Measurements from ENCODE around the gene KCNT2.

Gene KCNT2

GRCh38 chr1:196638466-196638865 lies 30.2 kb upstream of the KCNT2 start:
- H3K9ac ChIP-seq (ENCODE audit: low read depth in 1 of 2, low read length in 2 of 2), result no peak overlapping the region
- H3K27ac ChIP-seq (ENCODE audit: low read depth, low read length), result no peak overlapping the region
- H3K27me3 ChIP-seq (ENCODE audit: control insufficient read depth in 1 of 2, insufficient read depth in 2 of 2, low read length in 2 of 2), result no peaks in the 10 kb centered on the region
- no peaks in the 10 kb centered on the region for H3K36me3 ChIP-seq (ENCODE audit: control insufficient read depth in 1 of 2, insufficient read depth in 2 of 2, low read length in 2 of 2)
- no peaks in the 10 kb centered on the region for H3K4me1 ChIP-seq (ENCODE audit: control insufficient read depth in 1 of 2, insufficient read depth in 2 of 2, low read length in 2 of 2)
- no peak overlapping the region for H3K4me3 ChIP-seq (ENCODE audit: low read depth in 1 of 2, low read length in 2 of 2)
- no peaks in the 10 kb centered on the region for H3K9me3 ChIP-seq (ENCODE audit: control insufficient read depth in 1 of 2, low read length in 2 of 2)

GRCh38 chr1:196637606-196638005 lies 29.4 kb upstream of the KCNT2 start:
- no peak overlapping the region for H3K27ac ChIP-seq (ENCODE audit: low read depth, low read length)
- no peak overlapping the region for H3K9ac ChIP-seq (ENCODE audit: low read depth in 1 of 2, low read length in 2 of 2)
- H3K4me1 ChIP-seq (ENCODE audit: control insufficient read depth in 1 of 2, insufficient read depth in 2 of 2, low read length in 2 of 2), result no peaks in the 10 kb centered on the region
- H3K36me3 ChIP-seq (ENCODE audit: control insufficient read depth in 1 of 2, insufficient read depth in 2 of 2, low read length in 2 of 2), result no peaks in the 10 kb centered on the region
- H3K9me3 ChIP-seq (ENCODE audit: control insufficient read depth in 1 of 2, low read length in 2 of 2), result no peaks in the 10 kb centered on the region
- no peaks in the 10 kb centered on the region for H3K27me3 ChIP-seq (ENCODE audit: control insufficient read depth in 1 of 2, insufficient read depth in 2 of 2, low read length in 2 of 2)
- no peak overlapping the region for H3K4me3 ChIP-seq (ENCODE audit: low read depth in 1 of 2, low read length in 2 of 2)

- no peaks in the 10 kb centered on the region for H3K27me3 ChIP-seq (ENCODE audit: control insufficient read depth in 1 of 2, insufficient read depth in 2 of 2, low read length in 2 of 2)
- H3K9ac ChIP-seq (ENCODE audit: low read depth in 1 of 2, low read length in 2 of 2), result no peak overlapping the region
- H3K27ac ChIP-seq (ENCODE audit: low read depth, low read length), result no peak overlapping the region
- H3K36me3 ChIP-seq (ENCODE audit: control insufficient read depth in 1 of 2, insufficient read depth in 2 of 2, low read length in 2 of 2), result no peaks in the 10 kb centered on the region
- H3K9me3 ChIP-seq (ENCODE audit: control insufficient read depth in 1 of 2, low read length in 2 of 2), result peaks cover 0 to 6% of the 10 kb centered on the region in 2 donors
- H3K4me1 ChIP-seq (ENCODE audit: control insufficient read depth in 1 of 2, insufficient read depth in 2 of 2, low read length in 2 of 2), result no peaks in the 10 kb centered on the region
- H3K4me3 ChIP-seq (ENCODE audit: low read depth in 1 of 2, low read length in 2 of 2), result no peak overlapping the region
Measured at GRCh38 chr1:196628838-196629237, 20.6 kb upstream of the KCNT2 start.

GRCh38 chr1:196623079-196623478 lies 14.8 kb upstream of the KCNT2 start:
- Histone ChIP-seq H3K4me3 (ENCODE audit: low read depth in 1 of 2, low read length in 2 of 2) (no peak overlapping the region), H3K4me1 (ENCODE audit: control insufficient read depth in 1 of 2, insufficient read depth in 2 of 2, low read length in 2 of 2) (no peaks in the 10 kb centered on the region), H3K36me3 (ENCODE audit: control insufficient read depth in 1 of 2, insufficient read depth in 2 of 2, low read length in 2 of 2) (no peaks in the 10 kb centered on the region), H3K9ac (ENCODE audit: low read depth in 1 of 2, low read length in 2 of 2) (no peak overlapping the region), H3K9me3 (ENCODE audit: control insufficient read depth in 1 of 2, low read length in 2 of 2) (no peaks in the 10 kb centered on the region), H3K27ac (ENCODE audit: low read depth, low read length) (no peak overlapping the region), H3K27me3 (ENCODE audit: control insufficient read depth in 1 of 2, insufficient read depth in 2 of 2, low read length in 2 of 2) (no peaks in the 10 kb centered on the region)

GRCh38 chr1:196619721-196620120 lies 11.5 kb upstream of the KCNT2 start:
- no peaks in the 10 kb centered on the region for H3K27me3 ChIP-seq (ENCODE audit: control insufficient read depth in 1 of 2, insufficient read depth in 2 of 2, low read length in 2 of 2)
- no peak overlapping the region for H3K9ac ChIP-seq (ENCODE audit: low read depth in 1 of 2, low read length in 2 of 2)
- no peaks in the 10 kb centered on the region for H3K36me3 ChIP-seq (ENCODE audit: control insufficient read depth in 1 of 2, insufficient read depth in 2 of 2, low read length in 2 of 2)
- H3K4me1 ChIP-seq (ENCODE audit: control insufficient read depth in 1 of 2, insufficient read depth in 2 of 2, low read length in 2 of 2), result no peaks in the 10 kb centered on the region
- no peak overlapping the region for H3K27ac ChIP-seq (ENCODE audit: low read depth, low read length)
- H3K4me3 ChIP-seq (ENCODE audit: low read depth in 1 of 2, low read length in 2 of 2), result no peak overlapping the region
- no peaks in the 10 kb centered on the region for H3K9me3 ChIP-seq (ENCODE audit: control insufficient read depth in 1 of 2, low read length in 2 of 2)

GRCh38 chr1:196611873-196612272 lies 3.6 kb upstream of the KCNT2 start:
- Histone ChIP-seq H3K4me3 (ENCODE audit: low read depth in 1 of 2, low read length in 2 of 2) (no peak overlapping the region), H3K9ac (ENCODE audit: low read depth in 1 of 2, low read length in 2 of 2) (no peak overlapping the region), H3K36me3 (ENCODE audit: control insufficient read depth in 1 of 2, insufficient read depth in 2 of 2, low read length in 2 of 2) (no peaks in the 10 kb centered on the region), H3K27me3 (ENCODE audit: control insufficient read depth in 1 of 2, insufficient read depth in 2 of 2, low read length in 2 of 2) (peaks cover 9% of the 10 kb centered on the region in 2 donors), H3K9me3 (ENCODE audit: control insufficient read depth in 1 of 2, low read length in 2 of 2) (no peaks in the 10 kb centered on the region), H3K4me1 (ENCODE audit: control insufficient read depth in 1 of 2, insufficient read depth in 2 of 2, low read length in 2 of 2) (no peaks in the 10 kb centered on the region), H3K27ac (ENCODE audit: low read depth, low read length) (no peak overlapping the region)

GRCh38 chr1:196609370-196609737 lies 1.1 kb upstream of the KCNT2 start:
- no peaks in the 10 kb centered on the region for H3K36me3 ChIP-seq (ENCODE audit: control insufficient read depth in 1 of 2, insufficient read depth in 2 of 2, low read length in 2 of 2)
- H3K9ac ChIP-seq (ENCODE audit: low read depth in 1 of 2, low read length in 2 of 2), result no peak overlapping the region
- H3K27ac ChIP-seq (ENCODE audit: low read depth, low read length), result no peak overlapping the region
- peaks cover 9% of the 10 kb centered on the region in 2 donors for H3K27me3 ChIP-seq (ENCODE audit: control insufficient read depth in 1 of 2, insufficient read depth in 2 of 2, low read length in 2 of 2)
- H3K9me3 ChIP-seq (ENCODE audit: control insufficient read depth in 1 of 2, low read length in 2 of 2), result no peaks in the 10 kb centered on the region
- no peaks in the 10 kb centered on the region for H3K4me1 ChIP-seq (ENCODE audit: control insufficient read depth in 1 of 2, insufficient read depth in 2 of 2, low read length in 2 of 2)
- H3K4me3 ChIP-seq (ENCODE audit: low read depth in 1 of 2, low read length in 2 of 2), result peak overlapping the region in 1 of 2 donors; percentile 56

- H3K9me3 ChIP-seq (ENCODE audit: control insufficient read depth in 1 of 2, low read length in 2 of 2), result no peaks in the 10 kb centered on the region
- peaks cover 9% of the 10 kb centered on the region in 2 donors for H3K27me3 ChIP-seq (ENCODE audit: control insufficient read depth in 1 of 2, insufficient read depth in 2 of 2, low read length in 2 of 2)
- peak overlapping the region; percentile 5 to 6 for H3K9ac ChIP-seq (ENCODE audit: low read depth in 1 of 2, low read length in 2 of 2)
- H3K4me3 ChIP-seq (ENCODE audit: low read depth in 1 of 2, low read length in 2 of 2), result peak overlapping the region; percentile 56 to 58
- H3K27ac ChIP-seq (ENCODE audit: low read depth, low read length), result peak overlapping the region; percentile 14
- no peaks in the 10 kb centered on the region for H3K36me3 ChIP-seq (ENCODE audit: control insufficient read depth in 1 of 2, insufficient read depth in 2 of 2, low read length in 2 of 2)
- no peaks in the 10 kb centered on the region for H3K4me1 ChIP-seq (ENCODE audit: control insufficient read depth in 1 of 2, insufficient read depth in 2 of 2, low read length in 2 of 2)
Measured at GRCh38 chr1:196607981-196608380, 259 bp downstream of the KCNT2 start.

GRCh38 chr1:196603651-196604050 lies 4.6 kb downstream of the KCNT2 start:
- H3K36me3 ChIP-seq (ENCODE audit: control insufficient read depth in 1 of 2, insufficient read depth in 2 of 2, low read length in 2 of 2), result no peaks in the 10 kb centered on the region

GRCh38 chr1:196598942-196599748 lies 9.1 kb downstream of the KCNT2 start:
- H3K27ac ChIP-seq (ENCODE audit: low read depth, low read length), result no peak overlapping the region

More at GRCh38 chr1:196603651-196604050, 4.6 kb downstream of the KCNT2 start:
- no peak overlapping the region for H3K9ac ChIP-seq (ENCODE audit: low read depth in 1 of 2, low read length in 2 of 2)
- H3K4me3 ChIP-seq (ENCODE audit: low read depth in 1 of 2, low read length in 2 of 2), result no peak overlapping the region
- no peaks in the 10 kb centered on the region for H3K9me3 ChIP-seq (ENCODE audit: control insufficient read depth in 1 of 2, low read length in 2 of 2)
- H3K27me3 ChIP-seq (ENCODE audit: control insufficient read depth in 1 of 2, insufficient read depth in 2 of 2, low read length in 2 of 2), result peaks cover 3 to 7% of the 10 kb centered on the region in 2 donors
- no peaks in the 10 kb centered on the region for H3K4me1 ChIP-seq (ENCODE audit: control insufficient read depth in 1 of 2, insufficient read depth in 2 of 2, low read length in 2 of 2)
- H3K27ac ChIP-seq (ENCODE audit: low read depth, low read length), result no peak overlapping the region

More at GRCh38 chr1:196598942-196599748, 9.1 kb downstream of the KCNT2 start:
- Histone ChIP-seq H3K4me3 (ENCODE audit: low read depth in 1 of 2, low read length in 2 of 2) (no peak overlapping the region), H3K4me1 (ENCODE audit: control insufficient read depth in 1 of 2, insufficient read depth in 2 of 2, low read length in 2 of 2) (no peaks in the 10 kb centered on the region), H3K9me3 (ENCODE audit: control insufficient read depth in 1 of 2, low read length in 2 of 2) (no peaks in the 10 kb centered on the region), H3K36me3 (ENCODE audit: control insufficient read depth in 1 of 2, insufficient read depth in 2 of 2, low read length in 2 of 2) (no peaks in the 10 kb centered on the region), H3K9ac (ENCODE audit: low read depth in 1 of 2, low read length in 2 of 2) (no peak overlapping the region), H3K27me3 (ENCODE audit: control insufficient read depth in 1 of 2, insufficient read depth in 2 of 2, low read length in 2 of 2) (no peaks in the 10 kb centered on the region)
